Gastroesophageal sphincter (tissue), 3 donors: ENCODE measurements around the gene KAZALD1.

Experiments
- CTCF ChIP-seq, 4 experiments: fragments of 200-600 bp in 2 of 4; fragments of 450-650 bp in 2 of 4; sonication (generic) in 1 of 4; IDR thresholded peaks; one replicate each; pipeline ENCODE4 v1.5.1; 2017 to 2019; ENCODE audit warnings: antibody characterized with exemption in 4 of 4, mild to moderate bottlenecking in 2 of 4, moderate library complexity in 2 of 4
- POLR2A ChIP-seq, 2 donors: fragments of 450-650 bp; IDR thresholded peaks; one replicate each; pipeline ENCODE4 v1.6.1; 2017; ENCODE audit warnings: antibody characterized with exemption in 2 of 2, mild to moderate bottlenecking in 2 of 2, moderate library complexity in 1 of 2
- POLR2AphosphoS5 ChIP-seq: sonication (generic); formaldehyde crosslinking; IDR thresholded peaks from one replicate; pipeline ENCODE4 v1.6.1; 2017; ENCODE audit warnings: antibody characterized with exemption

DNA sequence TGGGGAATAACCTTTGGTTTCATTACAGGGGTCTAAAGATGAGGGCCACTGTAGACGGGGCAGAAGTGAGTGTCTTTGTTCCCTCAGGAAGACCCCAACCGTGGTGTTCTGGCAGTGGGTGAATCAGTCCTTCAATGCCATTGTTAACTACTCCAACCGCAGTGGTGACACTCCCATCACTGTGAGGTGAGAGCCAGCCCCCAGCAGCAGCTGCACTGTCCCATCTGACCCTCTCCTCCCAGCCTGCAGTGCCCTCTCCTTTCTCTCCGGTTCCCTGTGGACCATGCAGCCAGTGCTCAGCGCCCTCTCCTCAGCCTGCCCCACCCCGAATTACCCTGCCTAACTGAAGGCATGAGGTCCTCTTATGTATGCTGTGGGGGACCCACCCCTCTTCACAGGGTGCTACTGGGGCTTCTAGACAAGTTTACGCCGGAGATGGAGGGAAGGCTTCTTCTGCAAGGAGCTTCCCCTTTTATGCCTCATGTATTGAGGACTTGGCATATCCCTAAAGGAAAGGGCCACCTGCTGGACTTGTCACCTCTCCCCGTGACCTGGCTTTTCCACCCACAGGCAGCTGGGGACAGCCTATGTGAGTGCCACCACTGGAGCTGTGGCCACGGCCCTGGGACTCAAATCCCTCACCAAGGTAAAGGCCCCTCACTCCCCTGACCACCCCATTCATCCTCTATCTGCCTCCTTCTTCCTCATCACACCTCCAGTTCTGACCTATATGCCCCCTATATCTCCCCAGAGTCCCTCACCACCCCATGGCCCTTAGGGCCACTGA is 25.7 kb upstream of the KAZALD1 start:
- TF ChIP-seq POLR2A (IDR thresholded peaks at IDR 0.05), result no peak
- TF ChIP-seq CTCF (IDR thresholded peaks at IDR 0.05), result no peak
- TF ChIP-seq POLR2AphosphoS5, result no peak
